Daoy (cell line): ENCODE measurements around the gene FBXL16. TPM values are rescaled to one million over a fixed set of nuclear protein-coding genes. Genes with fewer than 3 reads are reported as not detected.

Experiments
- DNase-seq: peaks from one replicate; pipeline ENCODE4 v3.0.0-alpha.2; 2015; ENCODE audit warnings: low read depth
- total RNA-seq: library from RNA; depleted of rRNA; stranded (reverse); fragments of >200 nt; shearing (Covaris generic); gene quantifications from 2 replicates; pipeline ENCODE4 v1.2.3, GENCODE V29; 2014

FBXL16 gene
- total RNA-seq, 1 experiment from 2014 or later, result 0.51 TPM

- DNase-seq, result no peak
Observed at GRCh38 chr16:678209-678857, 27.3 kb downstream of the FBXL16 start.

- no peak for DNase-seq
Observed at GRCh38 chr16:677316-678190, 28.0 kb downstream of the FBXL16 start.

GRCh38 chr16:676913-677312 lies 28.7 kb downstream of the FBXL16 start:
- no peak for DNase-seq

GRCh38 chr16:676565-676902 lies 29.1 kb downstream of the FBXL16 start:
- no peak for DNase-seq

GRCh38 chr16:675884-676564 lies 29.6 kb downstream of the FBXL16 start:
- no peak for DNase-seq

- peak; percentile 61 for DNase-seq
Observed at GRCh38 chr16:674968-675883, 30.4 kb downstream of the FBXL16 start, which contains the start of gene RHBDL1. TSS of gene RHBDL1 (plus strand) at chr16:675671. CDS start at chr16:675791, 120 bp downstream.

GRCh38 chr16:674214-674881 lies 31.3 kb downstream of the FBXL16 start:
- DNase-seq, result no peak

- no peak for DNase-seq
Observed at GRCh38 chr16:673399-673991, 32.1 kb downstream of the FBXL16 start.

GRCh38 chr16:672851-673250 lies 32.8 kb downstream of the FBXL16 start:
- no peak for DNase-seq

- no peak for DNase-seq
Observed at GRCh38 chr16:672371-672770, 33.2 kb downstream of the FBXL16 start.

GRCh38 chr16:671353-672131 lies 34.1 kb downstream of the FBXL16 start:
- DNase-seq, result no peak

- DNase-seq, result no peak
Observed at GRCh38 chr16:670485-671352, 34.9 kb downstream of the FBXL16 start.

GRCh38 chr16:669666-670065 lies 35.9 kb downstream of the FBXL16 start:
- DNase-seq, result no peak

GRCh38 chr16:668519-669171 lies 37.0 kb downstream of the FBXL16 start:
- DNase-seq, result no peak

GRCh38 chr16:667780-668518 lies 37.7 kb downstream of the FBXL16 start, which contains the start of gene RHOT2:
TSS of gene RHOT2 (plus strand) at chr16:668132. CDS start at chr16:668200, 68 bp downstream.
- DNase-seq, result peak; percentile 94

- no peak for DNase-seq
Observed at GRCh38 chr16:667113-667779, 38.4 kb downstream of the FBXL16 start.

GRCh38 chr16:666572-666971 lies 39.0 kb downstream of the FBXL16 start:
- no peak for DNase-seq
